HFFc6 (cell line): ENCODE results near the gene ADGRV1. TPM values are rescaled to one million over a fixed set of nuclear protein-coding genes. Genes with fewer than 3 reads are reported as not detected.
"Not testable (repeated sequence)": the region's sequence is repeated elsewhere in the genome, so short reads cannot be mapped to it uniquely, and the experiment has no call there.

Experiments
- DNase-seq: peaks from one replicate; pipeline ENCODE4 v3.0.0-alpha.2; 2018
- H3K27ac Mint-ChIP-seq: 2 replicates; pipeline ENCODE4 v1.8.0; 2020; ENCODE audit warnings: mild to moderate bottlenecking, mixed read lengths
- H3K27me3 Mint-ChIP-seq: 2 replicates; pipeline ENCODE4 v1.8.0; 2021; ENCODE audit warnings: mild to moderate bottlenecking, moderate library complexity, mixed read lengths; ENCODE audit not compliant: insufficient read depth
- H3K36me3 Mint-ChIP-seq: 2 replicates; pipeline ENCODE4 v1.8.0; 2021; ENCODE audit warnings: low read depth, mixed read lengths
- H3K4me1 Mint-ChIP-seq: 2 replicates; pipeline ENCODE4 v1.8.0; 2020; ENCODE audit warnings: low read depth, mixed read lengths
- H3K4me3 Mint-ChIP-seq: 2 replicates; pipeline ENCODE4 v1.8.0; 2020; ENCODE audit warnings: mild to moderate bottlenecking, moderate library complexity, mixed read lengths
- H3K9me3 Mint-ChIP-seq: 2 replicates; pipeline ENCODE4 v1.8.0; 2020; ENCODE audit warnings: mild to moderate bottlenecking, mixed read lengths
- CTCF ChIP-seq: fragments of 200-600 bp; sonication (generic); IDR thresholded peaks from 2 replicates; pipeline ENCODE4 v1.5.0; 2021; ENCODE audit warnings: antibody characterized with exemption, mild to moderate bottlenecking
- total RNA-seq, 6 experiments: library from RNA; stranded (reverse); fragmentation: NEBNext Ultra II Directional; extraction: Animal tissue kit (Norgen Biotek cat#: 25700); gene quantifications; 2 replicates in 1 of 6; 3 replicates in 5 of 6; pipeline ENCODE4 v1.2.3, GENCODE V29; 2021

The ADGRV1 gene
- total RNA-seq, 6 experiments from 2014 or later, result not detected

- H3K27me3 Mint-ChIP-seq, result no peaks in the 10 kb centered on the region
- no peak for TF ChIP-seq CTCF
- DNase-seq, result no peak
- H3K36me3 Mint-ChIP-seq, result no peaks in the 10 kb centered on the region
- H3K27ac Mint-ChIP-seq, result no peak overlapping the region
- peaks cover 5% of the 10 kb centered on the region for H3K9me3 Mint-ChIP-seq
- no peak overlapping the region for H3K4me3 Mint-ChIP-seq
- H3K4me1 Mint-ChIP-seq, result no peaks in the 10 kb centered on the region
Observed at GRCh38 chr5:90655423-90655822, 96.8 kb downstream of the ADGRV1 start.

- TF ChIP-seq CTCF, result no peak
- H3K27ac Mint-ChIP-seq, result no peak overlapping the region
- no peaks in the 10 kb centered on the region for H3K27me3 Mint-ChIP-seq
- H3K9me3 Mint-ChIP-seq, result no peaks in the 10 kb centered on the region; the same call in 1 of the 2 replicates
- DNase-seq, result no peak
- H3K4me3 Mint-ChIP-seq, result no peak overlapping the region
- H3K4me1 Mint-ChIP-seq, result no peaks in the 10 kb centered on the region
- no peaks in the 10 kb centered on the region for H3K36me3 Mint-ChIP-seq
Observed at GRCh38 chr5:90657030-90657429, 98.4 kb downstream of the ADGRV1 start.

GRCh38 chr5:90657788-90658187, 99.2 kb downstream of the ADGRV1 start:
- Mint-ChIP-seq H3K9me3 (no peaks in the 10 kb centered on the region; the same call in 1 of the 2 replicates), H3K36me3 (no peaks in the 10 kb centered on the region), H3K27ac (no peak overlapping the region), H3K27me3 (no peaks in the 10 kb centered on the region), H3K4me1 (no peaks in the 10 kb centered on the region), H3K4me3 (no peak overlapping the region)
- no peak for TF ChIP-seq CTCF
- DNase-seq, result no peak

- H3K9me3 Mint-ChIP-seq, result no peaks in the 10 kb centered on the region; the same call in 1 of the 2 replicates
- no peak overlapping the region for H3K4me3 Mint-ChIP-seq
- no peak overlapping the region for H3K27ac Mint-ChIP-seq
- no peak for TF ChIP-seq CTCF
- no peaks in the 10 kb centered on the region for H3K4me1 Mint-ChIP-seq
- no peaks in the 10 kb centered on the region for H3K27me3 Mint-ChIP-seq
- no peak for DNase-seq
- H3K36me3 Mint-ChIP-seq, result no peaks in the 10 kb centered on the region
Observed at GRCh38 chr5:90658620-90659019, 100.0 kb downstream of the ADGRV1 start.

- not testable (repeated sequence) for DNase-seq, H3K9me3 Mint-ChIP-seq, H3K27me3 Mint-ChIP-seq, H3K4me1 Mint-ChIP-seq, H3K4me3 Mint-ChIP-seq, H3K27ac Mint-ChIP-seq, H3K36me3 Mint-ChIP-seq
Observed at GRCh38 chr5:90668079-90668565, 109.5 kb downstream of the ADGRV1 start.

- no peak for DNase-seq
- TF ChIP-seq CTCF, result no peak
- Mint-ChIP-seq H3K27ac (no peak overlapping the region), H3K4me1 (no peaks in the 10 kb centered on the region), H3K9me3 (no peaks in the 10 kb centered on the region), H3K4me3 (no peak overlapping the region), H3K27me3 (no peaks in the 10 kb centered on the region; the same call in 1 of the 2 replicates), H3K36me3 (no peaks in the 10 kb centered on the region)
Observed at GRCh38 chr5:90675222-90675621, 116.6 kb downstream of the ADGRV1 start.
